Astrocyte (in vitro differentiated cells and primary cell): ENCODE results near the gene HCN3. TPM values are rescaled to one million over a fixed set of nuclear protein-coding genes. Genes with fewer than 3 reads are reported as not detected.
A peak's percentile ranks its signal among the peaks of the same experiment; 100 is the strongest.

Experiments
- DNase-seq: peaks from one replicate; pipeline ENCODE4 v3.0.0-alpha.2; 2010; ENCODE audit warnings: low read depth
- FAIRE-seq: peaks from 2 replicates; lab custom pipeline; 2011; peaks lifted over from hg19 to GRCh38; lab: Jason Lieb, UNC
- H2AFZ ChIP-seq: 2 replicates; pipeline ENCODE4 v1.6.0; 2012; ENCODE audit warnings: low read depth, low read length, inconsistent platforms
- H3K27ac ChIP-seq: 2 replicates; pipeline ENCODE4 v1.5.1; 2011; ENCODE audit warnings: low read depth, low read length, inconsistent platforms
- H3K27me3 ChIP-seq: 2 replicates; pipeline ENCODE4 v1.6.0; 2011; ENCODE audit warnings: low read length, inconsistent platforms; ENCODE audit not compliant: insufficient read depth
- H3K36me3 ChIP-seq: 2 replicates; pipeline ENCODE4 v1.5.1; 2011; ENCODE audit warnings: low read length, inconsistent platforms; ENCODE audit not compliant: insufficient read depth
- H3K4me1 ChIP-seq: 2 replicates; pipeline ENCODE4 v1.5.1; 2011; ENCODE audit warnings: low read length, inconsistent platforms; ENCODE audit not compliant: insufficient read depth
- H3K4me2 ChIP-seq: 2 replicates; pipeline ENCODE4 v1.6.0; 2012; ENCODE audit warnings: low read length, inconsistent platforms
- H3K4me3 ChIP-seq: 2 replicates; pipeline ENCODE4 v1.5.1; 2011; ENCODE audit warnings: low read depth, mild to moderate bottlenecking, low read length, inconsistent platforms; ENCODE audit not compliant: insufficient read depth
- H3K79me2 ChIP-seq: 2 replicates; pipeline ENCODE4 v1.6.0; 2012; ENCODE audit warnings: mild to moderate bottlenecking, low read length, inconsistent platforms; ENCODE audit not compliant: insufficient read depth
- H3K9ac ChIP-seq: 2 replicates; pipeline ENCODE4 v1.6.0; 2012; ENCODE audit warnings: mild to moderate bottlenecking, low read length, inconsistent platforms
- H3K9me3 ChIP-seq: 2 replicates; pipeline ENCODE4 v1.5.1; 2012; ENCODE audit warnings: low read depth, mild to moderate bottlenecking, low read length, inconsistent platforms; ENCODE audit not compliant: insufficient read depth
- H4K20me1 ChIP-seq: 2 replicates; pipeline ENCODE4 v1.6.0; 2012; ENCODE audit warnings: low read length, inconsistent platforms; ENCODE audit not compliant: insufficient read depth
- H3K27ac Mint-ChIP-seq: one replicate; pipeline ENCODE4 v1.8.0; 2021; ENCODE audit warnings: mild to moderate bottlenecking, mixed read lengths; ENCODE audit not compliant: unreplicated experiment
- H3K27me3 Mint-ChIP-seq: one replicate; pipeline ENCODE4 v1.8.0; 2021; ENCODE audit warnings: low read depth, mixed read lengths; ENCODE audit not compliant: unreplicated experiment
- H3K36me3 Mint-ChIP-seq: one replicate; pipeline ENCODE4 v1.8.0; 2021; ENCODE audit warnings: low read depth, mixed read lengths; ENCODE audit not compliant: unreplicated experiment
- H3K4me1 Mint-ChIP-seq: one replicate; pipeline ENCODE4 v1.8.0; 2021; ENCODE audit warnings: low read depth, mixed read lengths; ENCODE audit not compliant: unreplicated experiment
- H3K4me3 Mint-ChIP-seq: one replicate; pipeline ENCODE4 v1.8.0; 2021; ENCODE audit warnings: mild to moderate bottlenecking, moderate library complexity, mixed read lengths; ENCODE audit not compliant: unreplicated experiment
- H3K9me3 Mint-ChIP-seq: one replicate; pipeline ENCODE4 v1.8.0; 2021; ENCODE audit warnings: mild to moderate bottlenecking, mixed read lengths; ENCODE audit not compliant: unreplicated experiment
- CTCF ChIP-seq: IDR thresholded peaks from 2 replicates; pipeline ENCODE4 v1.5.1; 2011; ENCODE audit warnings: low read depth, mild to moderate bottlenecking, inconsistent platforms, low read length, moderate library complexity; ENCODE audit not compliant: insufficient read depth
- EZH2 ChIP-seq: IDR thresholded peaks from 2 replicates; pipeline ENCODE4 v1.6.1; 2012; ENCODE audit warnings: mild to moderate bottlenecking, low read length, inconsistent platforms; ENCODE audit not compliant: insufficient read depth
- total RNA-seq: library from RNA; stranded (reverse); gene quantifications from 2 replicates; pipeline ENCODE4 v1.2.1, GENCODE V29; 2021

The HCN3 gene
- total RNA-seq, 1 donor from 2014 or later = 3.6 TPM

GRCh38 chr1:155250633-155251449 lies 26.4 kb upstream of the HCN3 start:
- FAIRE-seq (no peak), DNase-seq (peak; percentile 61)
- H3K4me3 Mint-ChIP-seq = peak overlapping the region; percentile 54
- Histone ChIP-seq H2AFZ (peak overlapping the region; percentile 96), H3K27me3 (no peaks in the 10 kb centered on the region), H3K79me2 (peaks cover 17% of the 10 kb centered on the region), H3K27ac (peak overlapping the region; percentile 5), H3K36me3 (no peaks in the 10 kb centered on the region), H3K9ac (peak overlapping the region; percentile 67), H3K9me3 (no peaks in the 10 kb centered on the region), H3K4me3 (peak overlapping the region; percentile 33), H4K20me1 (no peaks in the 10 kb centered on the region), H3K4me1 (peaks cover 25% of the 10 kb centered on the region), H3K4me2 (peak overlapping the region; percentile 77)
- H3K4me1 Mint-ChIP-seq = peaks cover 21% of the 10 kb centered on the region
- H3K36me3 Mint-ChIP-seq = peaks cover 14% of the 10 kb centered on the region
- no peaks in the 10 kb centered on the region for H3K9me3 Mint-ChIP-seq
- H3K27me3 Mint-ChIP-seq = no peaks in the 10 kb centered on the region
- H3K27ac Mint-ChIP-seq = peak overlapping the region; percentile 48
- TF ChIP-seq CTCF (peak; percentile 99), EZH2 (no peak)

DNA sequence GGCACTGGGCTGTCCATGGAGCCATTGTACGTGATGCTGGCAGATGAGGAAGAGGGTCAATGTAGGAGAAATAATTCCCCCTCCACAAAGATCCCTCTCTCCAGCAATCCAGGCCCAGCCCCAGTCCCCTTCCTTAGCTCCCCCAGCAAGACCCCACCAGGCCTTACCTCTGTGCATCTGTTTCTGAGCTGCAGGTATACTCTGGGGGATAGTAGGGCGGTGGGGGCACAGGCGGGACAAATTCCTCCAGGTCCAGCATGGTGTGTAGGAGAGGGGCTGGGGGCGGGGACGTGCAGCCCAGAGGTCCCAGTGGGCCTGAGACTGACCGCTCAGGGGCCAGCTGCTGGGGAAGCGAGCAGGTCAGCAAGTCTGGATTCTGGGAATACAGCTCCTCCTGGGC lies 25.7 kb upstream of the HCN3 start:
- Histone ChIP-seq H3K4me3 (no peak overlapping the region), H3K9me3 (no peaks in the 10 kb centered on the region), H3K4me1 (peaks cover 28% of the 10 kb centered on the region), H4K20me1 (no peaks in the 10 kb centered on the region), H3K27ac (no peak overlapping the region), H3K79me2 (peaks cover 17% of the 10 kb centered on the region), H3K36me3 (no peaks in the 10 kb centered on the region), H3K27me3 (no peaks in the 10 kb centered on the region), H2AFZ (no peak overlapping the region), H3K4me2 (no peak overlapping the region), H3K9ac (peak overlapping the region; percentile 41)
- TF ChIP-seq EZH2 (no peak), CTCF (no peak)
- peak overlapping the region; percentile 66 for H3K4me3 Mint-ChIP-seq
- DNase-seq (no peak), FAIRE-seq (no peak)
- no peaks in the 10 kb centered on the region for H3K27me3 Mint-ChIP-seq
- peaks cover 8% of the 10 kb centered on the region for H3K36me3 Mint-ChIP-seq
- no peaks in the 10 kb centered on the region for H3K9me3 Mint-ChIP-seq
- H3K4me1 Mint-ChIP-seq = peaks cover 21% of the 10 kb centered on the region
- no peak overlapping the region for H3K27ac Mint-ChIP-seq

GRCh38 chr1:155253208-155253607 lies 24.1 kb upstream of the HCN3 start:
- TF ChIP-seq CTCF (no peak), EZH2 (no peak)
- FAIRE-seq (no peak), DNase-seq (no peak)
- no peak overlapping the region for H2AFZ ChIP-seq
- peak overlapping the region; percentile 82 for H3K9ac ChIP-seq
- Mint-ChIP-seq H3K9me3 (no peaks in the 10 kb centered on the region), H3K4me1 (peaks cover 21% of the 10 kb centered on the region), H3K4me3 (peak overlapping the region; percentile 80), H3K27me3 (no peaks in the 10 kb centered on the region), H3K36me3 (peaks cover 8% of the 10 kb centered on the region), H3K27ac (no peak overlapping the region)
- H3K4me2 ChIP-seq = peak overlapping the region; percentile 97
- no peaks in the 10 kb centered on the region for H3K9me3 ChIP-seq
- H3K27ac ChIP-seq = no peak overlapping the region
- no peaks in the 10 kb centered on the region for H3K27me3 ChIP-seq
- H3K79me2 ChIP-seq = peaks cover 17% of the 10 kb centered on the region
- no peaks in the 10 kb centered on the region for H4K20me1 ChIP-seq
- H3K4me1 ChIP-seq = peaks cover 28% of the 10 kb centered on the region
- H3K4me3 ChIP-seq = peak overlapping the region; percentile 79
- peaks cover 5% of the 10 kb centered on the region for H3K36me3 ChIP-seq
